Smooth muscle cell of trachea (primary cell): ENCODE results near the gene POMZP3. TPM values are rescaled to one million over a fixed set of nuclear protein-coding genes. Genes with fewer than 3 reads are reported as not detected.

Source experiments
- total RNA-seq: library from RNA; depleted of rRNA; stranded (reverse); fragments of >200 nt; gene quantifications from 2 replicates; pipeline ENCODE4 v1.2.1, GENCODE V29; 2014

Gene POMZP3
- 2.3 and 11.7 TPM in 2 replicates for total RNA-seq

GRCh38 chr7:76626989-76627642 lies at the start of gene POMZP3:
TSS of gene POMZP3 (minus strand) at chr7:76627279. CDS start at chr7:76626064, 1,215 bp downstream.

Other genes starting within 250 kb of the POMZP3 start
- gene SSC4D, start 217.6 kb downstream of the POMZP3 start, total RNA-seq, result 0.33 and 0.73 TPM in 2 replicates
- gene ZP3, start 202.3 kb downstream of the POMZP3 start, total RNA-seq, result 0.87 and 7.1 TPM in 2 replicates
- gene DTX2, start 165.6 kb downstream of the POMZP3 start, total RNA-seq, result 7.1 and 7.9 TPM in 2 replicates
- gene UPK3B, start 116.7 kb downstream of the POMZP3 start, total RNA-seq, result 0.44 TPM in 1 of 2 replicates, not detected in the other
- gene SPDYE16, start 84.0 kb downstream of the POMZP3 start, total RNA-seq, result 0.33 and 0.44 TPM in 2 replicates